ENCODE results near the gene ARPC1A. TPM values are rescaled to one million over a fixed set of nuclear protein-coding genes. Genes with fewer than 3 reads are reported as not detected.

ARPC1A gene
- total and polyA plus RNA-seq, 2 of the 8 experiments (the other 6 are each of a cell fraction or from before 2014, with no cell fraction given) = 123 to 155 TPM

- Histone ChIP-seq H3K23ac (ENCODE audit: insufficient read length) (no peak overlapping the region), H3K9me3 (ENCODE audit: insufficient read depth in 2 of 2, low read depth in 1 of 2, low read length in 1 of 2) (no peaks in the 10 kb centered on the region), H3K36me3 (ENCODE audit: control insufficient read depth in 2 of 4, insufficient read depth in 4 of 4, low read length in 3 of 4) (peaks cover 2 to 26% (median 16%) of the 10 kb centered on the region in 4 experiments; a peak in 6 of 8 replicates), H3K4ac (replicated peaks; ENCODE audit: insufficient read length, low read depth, low read length) (no peak overlapping the region), H2BK5ac (ENCODE audit: low read depth, low read length) (no peak overlapping the region), H4K20me1 (replicated peaks in 1 of 2; ENCODE audit: control insufficient read depth in 1 of 2, insufficient read depth in 2 of 2, low read length in 2 of 2) (peaks cover 11% of the 10 kb centered on the region in 2 experiments), H4K91ac (replicated peaks; ENCODE audit: insufficient read length, low read length) (no peak overlapping the region), H4K8ac (ENCODE audit: extremely low read depth, insufficient read depth, low read length) (no peak overlapping the region), H3K4me3 (ENCODE audit: extremely low read depth in 1 of 4, insufficient read depth in 2 of 4, low read depth in 3 of 4, low read length in 4 of 4) (no peak overlapping the region), H3K4me1 (replicated peaks in 1 of 4; ENCODE audit: control insufficient read depth in 3 of 4, insufficient read depth in 4 of 4, low read length in 3 of 4) (peaks cover 0 to 4% (median 2%) of the 10 kb centered on the region in 4 experiments; a peak in 2 of 7 replicates), H3K56ac (replicated peaks; ENCODE audit: insufficient read length, low read depth, low read length) (no peak overlapping the region), H3K79me1 (ENCODE audit: low read depth, low read length) (peaks cover 6% of the 10 kb centered on the region), H3K23me2 (ENCODE audit: low read depth, low read length) (peaks cover under 1% of the 10 kb centered on the region; the same call in 1 of the 2 replicates), H3K9ac (replicated peaks in 1 of 4; ENCODE audit: extremely low read depth in 1 of 4, low read depth in 3 of 4, low read length in 3 of 4) (no peak overlapping the region), H3K27ac (ENCODE audit: low read depth, low read length) (no peak overlapping the region), H3K27me3 (replicated peaks in 1 of 4; ENCODE audit: control insufficient read depth in 3 of 4, extremely low read depth in 1 of 4, insufficient read depth in 3 of 4, low read length in 3 of 4) (no peaks in the 10 kb centered on the region), H3K18ac (ENCODE audit: extremely low read depth, low read length) (no peak overlapping the region), H2BK15ac (ENCODE audit: low read length) (no peak overlapping the region), H2BK20ac (ENCODE audit: low read length) (no peak overlapping the region), H3K4me2 (ENCODE audit: insufficient read depth in 1 of 2, low read depth in 2 of 2, low read length in 2 of 2) (no peak overlapping the region), H2AFZ (ENCODE audit: low read length) (no peak overlapping the region), H2BK120ac (replicated peaks; ENCODE audit: low read depth, low read length) (no peak overlapping the region), H3K14ac (ENCODE audit: insufficient read length) (no peak overlapping the region), H4K5ac (ENCODE audit: insufficient read length, low read depth, low read length) (no peak overlapping the region), H2AK5ac (ENCODE audit: low read depth, low read length) (no peak overlapping the region), H2BK12ac (ENCODE audit: low read depth, low read length) (no peak overlapping the region), H3K79me2 (ENCODE audit: control insufficient read depth in 1 of 2, insufficient read depth in 2 of 2, low read length in 2 of 2) (peaks cover 0 to 2% of the 10 kb centered on the region in 2 experiments; a peak in 1 of 4 replicates)
- WGBS, 2 experiments (ENCODE audit: extremely low coverage in 1 of 2, insufficient coverage in 1 of 2, insufficient read length in 1 of 2, insufficient replicate concordance in 2 of 2, low coverage in 1 of 2, low lambda C conversion rate in 2 of 2, missing lambda C conversion rate in 1 of 2) = 94% methylated on average over 20 of the region's 20 CpGs; no CpG with 5 or more reads in 1 of the 2 experiments
- ChIA-PET POLR2A (ENCODE audit: partially characterized antibody) (interaction anchor here (1.2 kb wide), 1 partner anchor 21 kb away, joined by 4 read pairs; the partner anchor contains the start of genes BUD31 and PDAP1), CTCF (ENCODE audit: partially characterized antibody) (interaction anchor here (0.7 to 7.1 kb wide), 6 partner anchors 12 to 66 kb away, joined by 3 to 40 read pairs (median 6); no protein-coding TSS in a partner anchor)
- FAIRE-seq (no peak), DNase-seq (ENCODE audit: low read depth in 1 of 2, low spot score in 2 of 2) (no peak)
- TF ChIP-seq SP2 (IDR thresholded peaks at IDR 0.05; ENCODE audit: low read length) (no peak), KDM4A (IDR thresholded peaks at IDR 0.05; ENCODE audit: low read depth, low read length, severe bottlenecking) (no peak), KDM1A (IDR thresholded peaks at IDR 0.05; ENCODE audit: borderline replicate concordance, low read length) (no peak), GTF2F1 (IDR thresholded peaks at IDR 0.05; ENCODE audit: borderline replicate concordance, low read depth, low read length) (no peak), EZH2 (IDR thresholded peaks at IDR 0.05; ENCODE audit: low read depth, low read length, severe bottlenecking) (no peak), CBX5 (IDR thresholded peaks at IDR 0.05; ENCODE audit: low read depth, low read length) (no peak), POLR2A (IDR thresholded peaks at IDR 0.05; ENCODE audit: control extremely low read depth in 1 of 2, low read depth in 2 of 2, low read length in 2 of 2) (no peak), TBP (IDR thresholded peaks at IDR 0.05; ENCODE audit: low read depth, low read length) (no peak), SIX5 (IDR thresholded peaks at IDR 0.05; ENCODE audit: low read depth, low read length) (no peak), EGR1 (IDR thresholded peaks at IDR 0.05; ENCODE audit: borderline replicate concordance, low read depth, low read length) (no peak), MAFK (IDR thresholded peaks at IDR 0.05; ENCODE audit: low read depth, low read length) (no peak), ASH2L (IDR thresholded peaks at IDR 0.05; ENCODE audit: low read length) (no peak), BACH1 (IDR thresholded peaks at IDR 0.05; ENCODE audit: low read length) (no peak)
- TF ChIP-seq, protein P1, sequence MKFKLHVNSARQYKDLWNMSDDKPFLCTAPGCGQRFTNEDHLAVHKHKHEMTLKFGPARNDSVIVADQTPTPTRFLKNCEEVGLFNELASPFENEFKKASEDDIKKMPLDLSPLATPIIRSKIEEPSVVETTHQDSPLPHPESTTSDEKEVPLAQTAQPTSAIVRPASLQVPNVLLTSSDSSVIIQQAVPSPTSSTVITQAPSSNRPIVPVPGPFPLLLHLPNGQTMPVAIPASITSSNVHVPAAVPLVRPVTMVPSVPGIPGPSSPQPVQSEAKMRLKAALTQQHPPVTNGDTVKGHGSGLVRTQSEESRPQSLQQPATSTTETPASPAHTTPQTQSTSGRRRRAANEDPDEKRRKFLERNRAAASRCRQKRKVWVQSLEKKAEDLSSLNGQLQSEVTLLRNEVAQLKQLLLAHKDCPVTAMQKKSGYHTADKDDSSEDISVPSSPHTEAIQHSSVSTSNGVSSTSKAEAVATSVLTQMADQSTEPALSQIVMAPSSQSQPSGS (IDR thresholded peaks at IDR 0.05; ENCODE audit: low read length) = no peak
These were observed 62.2 kb downstream of the ARPC1A start for GRCh38 chr7:99387912-99388311.
